PC-3 (cell line): ENCODE measurements around the gene MAST4. TPM values are rescaled to one million over a fixed set of nuclear protein-coding genes. Genes with fewer than 3 reads are reported as not detected.

ENCODE experiments used
- ATAC-seq: fragments of 200-7000 bp; cut with Tn5 transposase; 2 replicates; pipeline ENCODE4 v1.9.1; 2020; ENCODE audit warnings: mild to moderate bottlenecking, moderate library complexity
- BruUV-seq: library from RNA; stranded (reverse); fragments of 400-500 nt; replicated peaks from 2 replicates; lab custom pipeline; 2021; lab: Mats Ljungman, UMichigan
- CTCF ChIA-PET: fragments of 300-600 bp; sonication (Branson Sonifier 250); formaldehyde crosslinking; loops from one replicate; lab custom pipeline; 2022; ENCODE audit warnings: antibody characterized with exemption; lab: Charles Lee
- POLR2A ChIA-PET: fragments of 300-600 bp; sonication (Branson Sonifier 250); formaldehyde crosslinking; loops from one replicate; lab custom pipeline; 2022; ENCODE audit warnings: antibody characterized with exemption; ENCODE audit not compliant: unreplicated experiment; lab: Charles Lee
- DNase-seq: peaks from one replicate; pipeline ENCODE4 v3.0.0-alpha.2; 2015
- H2AFZ ChIP-seq: fragments of 300-600 bp; sonication (generic); 2 replicates; pipeline ENCODE4 v1.6.0; 2016; ENCODE audit warnings: antibody characterized with exemption, low read length
- H3F3A ChIP-seq: fragments of 300-600 bp; sonication (generic); one replicate; pipeline ENCODE4 v1.6.0; 2017; ENCODE audit warnings: antibody characterized with exemption, low read length, control low read depth, mild to moderate bottlenecking; ENCODE audit not compliant: unreplicated experiment
- H3K27ac ChIP-seq: fragments of 300-600 bp; sonication (generic); 2 replicates; pipeline ENCODE4 v1.5.1; 2016; ENCODE audit warnings: mild to moderate bottlenecking, low read length
- H3K27me3 ChIP-seq: fragments of 300-600 bp; sonication (generic); 2 replicates; pipeline ENCODE4 v1.6.1; 2016; ENCODE audit warnings: low read length, mixed read lengths
- H3K36me3 ChIP-seq: fragments of 300-600 bp; sonication (generic); 2 replicates; pipeline ENCODE4 v1.6.1; 2016; ENCODE audit warnings: low read depth, mixed run types, low read length, mixed read lengths
- H3K4me1 ChIP-seq: fragments of 300-600 bp; sonication (generic); 2 replicates; pipeline ENCODE4 v1.5.1; 2016; ENCODE audit warnings: low read length; ENCODE audit not compliant: insufficient read depth
- H3K4me2 ChIP-seq: fragments of 300-600 bp; sonication (generic); 2 replicates; pipeline ENCODE4 v1.6.0; 2016; ENCODE audit warnings: low read length
- H3K4me3 ChIP-seq: fragments of 300-600 bp; sonication (generic); 2 replicates; pipeline ENCODE4 v1.5.1; 2016; ENCODE audit warnings: mild to moderate bottlenecking, low read length, mixed read lengths
- H3K79me2 ChIP-seq: fragments of 300-600 bp; sonication (generic); 2 replicates; pipeline ENCODE4 v1.6.1; 2017; ENCODE audit warnings: low read length, mixed read lengths
- H3K9ac ChIP-seq: fragments of 300-600 bp; sonication (generic); 2 replicates; pipeline ENCODE4 v1.6.0; 2016; ENCODE audit warnings: mild to moderate bottlenecking, low read length
- H3K9me2 ChIP-seq: fragments of 300-600 bp; sonication (generic); replicated peaks from 2 replicates; pipeline ENCODE4 v1.6.1; 2016; ENCODE audit warnings: mixed run types, low read length, mixed read lengths
- H3K9me3 ChIP-seq: fragments of 300-600 bp; sonication (generic); 2 replicates; pipeline ENCODE4 v1.6.1; 2016; ENCODE audit warnings: low read length, mixed read lengths
- H4K20me1 ChIP-seq: fragments of 300-600 bp; sonication (generic); 2 replicates; pipeline ENCODE4 v1.6.1; 2016; ENCODE audit warnings: low read length, mixed read lengths
- EZH2 ChIP-seq: fragments of 300-600 bp; sonication (generic); IDR thresholded peaks from one replicate; pipeline ENCODE4 v1.6.1; 2017; ENCODE audit warnings: antibody characterized with exemption, mild to moderate bottlenecking, low read length; ENCODE audit not compliant: unreplicated experiment
- EZH2phosphoT487 ChIP-seq: fragments of 300-600 bp; sonication (generic); IDR thresholded peaks from 2 replicates; pipeline ENCODE4 v1.6.1; 2018; ENCODE audit warnings: mild to moderate bottlenecking, antibody characterized with exemption, low read length, borderline replicate concordance
- intact Hi-C: fragments of 100-400 bp; cut with micrococcal nuclease; formaldehyde crosslinking; loops from 2 replicates; pipeline ENCODE4 v1.9.0; 2023
- total RNA-seq: library from RNA; depleted of rRNA; stranded (reverse); fragments of >200 nt; gene quantifications from 2 replicates; pipeline ENCODE4 v1.2.3, GENCODE V29; 2014
- TF ChIP-seq, protein P1 (sequence below): fragments of 300-600 bp; sonication (generic); conservative IDR thresholded peaks from 2 replicates; pipeline ENCODE4 v1.5.1; 2017; ENCODE audit warnings: antibody characterized with exemption, low read depth, mild to moderate bottlenecking, low read length

MAST4 gene
- total RNA-seq, 1 experiment from 2014 or later: 7.9 TPM

GRCh38 chr5:67144183-67144639 is 548.0 kb downstream of the MAST4 start:
- Histone ChIP-seq H3K27ac (no peak overlapping the region), H3K4me1 (no peaks in the 10 kb centered on the region), H3K9me3 (no peaks in the 10 kb centered on the region), H3F3A (no peaks in the 10 kb centered on the region), H3K4me3 (no peak overlapping the region), H3K9me2 (no peaks in the 10 kb centered on the region), H3K9ac (no peak overlapping the region), H3K79me2 (no peaks in the 10 kb centered on the region), H3K4me2 (no peak overlapping the region), H3K36me3 (peaks cover 13% of the 10 kb centered on the region), H3K27me3 (no peaks in the 10 kb centered on the region), H4K20me1 (no peaks in the 10 kb centered on the region), H2AFZ (no peak overlapping the region)
- DNase-seq (no peak), ATAC-seq (no peak)
- BruUV-seq: no TSS peak
- intact Hi-C loops: no loop called here
- TF ChIP-seq, protein P1, sequence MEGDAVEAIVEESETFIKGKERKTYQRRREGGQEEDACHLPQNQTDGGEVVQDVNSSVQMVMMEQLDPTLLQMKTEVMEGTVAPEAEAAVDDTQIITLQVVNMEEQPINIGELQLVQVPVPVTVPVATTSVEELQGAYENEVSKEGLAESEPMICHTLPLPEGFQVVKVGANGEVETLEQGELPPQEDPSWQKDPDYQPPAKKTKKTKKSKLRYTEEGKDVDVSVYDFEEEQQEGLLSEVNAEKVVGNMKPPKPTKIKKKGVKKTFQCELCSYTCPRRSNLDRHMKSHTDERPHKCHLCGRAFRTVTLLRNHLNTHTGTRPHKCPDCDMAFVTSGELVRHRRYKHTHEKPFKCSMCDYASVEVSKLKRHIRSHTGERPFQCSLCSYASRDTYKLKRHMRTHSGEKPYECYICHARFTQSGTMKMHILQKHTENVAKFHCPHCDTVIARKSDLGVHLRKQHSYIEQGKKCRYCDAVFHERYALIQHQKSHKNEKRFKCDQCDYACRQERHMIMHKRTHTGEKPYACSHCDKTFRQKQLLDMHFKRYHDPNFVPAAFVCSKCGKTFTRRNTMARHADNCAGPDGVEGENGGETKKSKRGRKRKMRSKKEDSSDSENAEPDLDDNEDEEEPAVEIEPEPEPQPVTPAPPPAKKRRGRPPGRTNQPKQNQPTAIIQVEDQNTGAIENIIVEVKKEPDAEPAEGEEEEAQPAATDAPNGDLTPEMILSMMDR: no peak
- TF ChIP-seq EZH2phosphoT487: no peak
- no peak for TF ChIP-seq EZH2
- CTCF ChIA-PET: no interaction called here
- POLR2A ChIA-PET: no interaction called here

GRCh38 chr5:67146574-67146973 is 550.4 kb downstream of the MAST4 start:
- CTCF ChIA-PET: no interaction called here
- Histone ChIP-seq H3K4me1 (no peaks in the 10 kb centered on the region), H4K20me1 (no peaks in the 10 kb centered on the region), H3K36me3 (peaks cover 13% of the 10 kb centered on the region), H3K4me2 (no peak overlapping the region), H2AFZ (no peak overlapping the region), H3K79me2 (no peaks in the 10 kb centered on the region), H3K27ac (no peak overlapping the region), H3K9ac (no peak overlapping the region), H3K27me3 (no peaks in the 10 kb centered on the region), H3K4me3 (no peak overlapping the region), H3K9me2 (no peaks in the 10 kb centered on the region), H3K9me3 (no peaks in the 10 kb centered on the region), H3F3A (no peaks in the 10 kb centered on the region)
- POLR2A ChIA-PET: no interaction called here
- DNase-seq (no peak), ATAC-seq (no peak)
- TF ChIP-seq EZH2: no peak
- TF ChIP-seq, protein P1: no peak
- no peak for TF ChIP-seq EZH2phosphoT487
- intact Hi-C loops: no loop called here
- no TSS peak for BruUV-seq

GRCh38 chr5:67146981-67147380 is 550.8 kb downstream of the MAST4 start:
- TF ChIP-seq, protein P1: no peak
- TF ChIP-seq EZH2phosphoT487 (no peak), EZH2 (no peak)
- POLR2A ChIA-PET: no interaction called here
- intact Hi-C loops: no loop called here
- H3K4me3 ChIP-seq: no peak overlapping the region
- H3K9ac ChIP-seq: no peak overlapping the region
- no peak overlapping the region for H2AFZ ChIP-seq
- no peaks in the 10 kb centered on the region for H3K27me3 ChIP-seq
- no peak for DNase-seq
- peaks cover 13% of the 10 kb centered on the region for H3K36me3 ChIP-seq
- no peaks in the 10 kb centered on the region for H3K4me1 ChIP-seq
- no peaks in the 10 kb centered on the region for H3F3A ChIP-seq
- H3K4me2 ChIP-seq: no peak overlapping the region
- no peak overlapping the region for H3K27ac ChIP-seq
- ATAC-seq: no peak
- H3K9me2 ChIP-seq: no peaks in the 10 kb centered on the region
- BruUV-seq: no TSS peak
- H4K20me1 ChIP-seq: no peaks in the 10 kb centered on the region
- CTCF ChIA-PET: no interaction called here
- H3K79me2 ChIP-seq: no peaks in the 10 kb centered on the region
- H3K9me3 ChIP-seq: no peaks in the 10 kb centered on the region
